Measurements from ENCODE around the gene NHS. TPM values are rescaled to one million over a fixed set of nuclear protein-coding genes. Genes with fewer than 3 reads are reported as not detected.

Gene NHS
- total RNA-seq, 1 donor from 2014 or later = 12.1 TPM

- Mint-ChIP-seq H3K4me1 (peaks cover 67% of the 10 kb centered on the region), H3K9me3 (no peaks in the 10 kb centered on the region), H3K4me3 (no peak overlapping the region), H3K36me3 (peaks cover 2% of the 10 kb centered on the region), H3K27ac (no peak overlapping the region), H3K27me3 (ENCODE audit: insufficient read depth, low read depth) (peaks cover 3% of the 10 kb centered on the region)
- Histone ChIP-seq H3K27me3 (peaks cover 2% of the 10 kb centered on the region), H3K36me3 (no peaks in the 10 kb centered on the region), H4K20me1 (ENCODE audit: low read depth) (no peaks in the 10 kb centered on the region), H3F3A (ENCODE audit: low read depth) (no peaks in the 10 kb centered on the region), H3K4me3 (no peak overlapping the region), H3K4me2 (no peak overlapping the region), H3K4me1 (peaks cover 15% of the 10 kb centered on the region), H2AFZ (replicated peaks) (no peak overlapping the region), H3K27ac (no peak overlapping the region), H3K9me3 (ENCODE audit: low read depth) (no peaks in the 10 kb centered on the region), H3K79me2 (ENCODE audit: low read depth) (no peaks in the 10 kb centered on the region), H3K9ac (no peak overlapping the region)
- TF ChIP-seq EZH2phosphoT487 (IDR thresholded peaks at IDR 0.05) (no peak), EZH2 (IDR thresholded peaks at IDR 0.05) (no peak), CTCF (IDR thresholded peaks at IDR 0.05) (no peak)
- DNase-seq (ENCODE audit: low spot score) = no peak
Observed at GRCh38 chrX:17531500-17531899, 156.5 kb downstream of the NHS start.

- Histone ChIP-seq H3K4me1 (peaks cover 6% of the 10 kb centered on the region), H3K4me2 (no peak overlapping the region), H3K9me3 (ENCODE audit: low read depth) (no peaks in the 10 kb centered on the region), H4K20me1 (ENCODE audit: low read depth) (peaks cover 16% of the 10 kb centered on the region), H3K4me3 (no peak overlapping the region), H3K79me2 (ENCODE audit: low read depth) (no peaks in the 10 kb centered on the region), H3K27me3 (peaks cover 27% of the 10 kb centered on the region), H3F3A (ENCODE audit: low read depth) (no peaks in the 10 kb centered on the region), H3K27ac (no peak overlapping the region), H3K9ac (no peak overlapping the region), H3K36me3 (no peaks in the 10 kb centered on the region), H2AFZ (replicated peaks) (no peak overlapping the region)
- DNase-seq (ENCODE audit: low spot score) = peak; percentile 23
- no peak for TF ChIP-seq EZH2 (IDR thresholded peaks at IDR 0.05)
- peak; percentile 54 for TF ChIP-seq CTCF (IDR thresholded peaks at IDR 0.05)
- Mint-ChIP-seq H3K36me3 (peaks cover 2% of the 10 kb centered on the region), H3K9me3 (no peaks in the 10 kb centered on the region), H3K27ac (no peak overlapping the region), H3K27me3 (ENCODE audit: insufficient read depth, low read depth) (peaks cover 2% of the 10 kb centered on the region), H3K4me3 (no peak overlapping the region), H3K4me1 (peaks cover 59% of the 10 kb centered on the region)
Observed at GRCh38 chrX:17535229-17535628, 160.2 kb downstream of the NHS start.

GRCh38 chrX:17537723-17538243 lies 162.8 kb downstream of the NHS start:
- Histone ChIP-seq H3K4me2 (peak overlapping the region; percentile 35), H3K9me3 (ENCODE audit: low read depth) (no peaks in the 10 kb centered on the region), H4K20me1 (ENCODE audit: low read depth) (peaks cover 16% of the 10 kb centered on the region), H3K4me3 (no peak overlapping the region), H3K79me2 (ENCODE audit: low read depth) (no peaks in the 10 kb centered on the region), H3K9ac (no peak overlapping the region), H3K36me3 (no peaks in the 10 kb centered on the region), H2AFZ (replicated peaks) (no peak overlapping the region), H3K27me3 (peaks cover 27% of the 10 kb centered on the region), H3K27ac (no peak overlapping the region), H3K4me1 (peaks cover 6% of the 10 kb centered on the region), H3F3A (ENCODE audit: low read depth) (no peaks in the 10 kb centered on the region)
- Mint-ChIP-seq H3K9me3 (no peaks in the 10 kb centered on the region), H3K4me3 (no peak overlapping the region), H3K4me1 (peaks cover 42% of the 10 kb centered on the region), H3K27ac (peak overlapping the region; percentile 97), H3K36me3 (peaks cover 2% of the 10 kb centered on the region), H3K27me3 (ENCODE audit: insufficient read depth, low read depth) (peaks cover 2% of the 10 kb centered on the region)
- DNase-seq (ENCODE audit: low spot score) = peak; percentile 91
- TF ChIP-seq EZH2phosphoT487 (IDR thresholded peaks at IDR 0.05) (peak; percentile 55), EZH2 (IDR thresholded peaks at IDR 0.05) (no peak), CTCF (IDR thresholded peaks at IDR 0.05) (no peak)

Data from neural progenitor cell (in vitro differentiated cells).